GM13976 (cell line): ENCODE measurements around the gene MUC4.

Source experiments
- DNase-seq: peaks from one replicate; pipeline ENCODE4 v3.0.0; 2012; ENCODE audit warnings: low spot score
- CTCF ChIP-seq: IDR thresholded peaks from 2 replicates; pipeline ENCODE4 v1.5.1; 2012; ENCODE audit warnings: borderline replicate concordance, mild to moderate bottlenecking; ENCODE audit not compliant: insufficient read depth; ENCODE audit errors: extremely low read depth, missing control alignments, control extremely low read depth
- in situ Hi-C: fragments of 300-500 bp; cut with MboI; formaldehyde crosslinking; loops from one replicate; pipeline ENCODE4 v1.12.0; 2022; ENCODE audit warnings: low sequenced_read_pairs, mixed read lengths, inconsistent platforms; ENCODE audit not compliant: unreplicated experiment

The MUC4 gene

GRCh38 chr3:195768831-195769303, 42.9 kb downstream of the MUC4 start:
- TF ChIP-seq CTCF, result no peak
- no peak for DNase-seq
- in situ Hi-C loops, result no loop called here

DNA sequence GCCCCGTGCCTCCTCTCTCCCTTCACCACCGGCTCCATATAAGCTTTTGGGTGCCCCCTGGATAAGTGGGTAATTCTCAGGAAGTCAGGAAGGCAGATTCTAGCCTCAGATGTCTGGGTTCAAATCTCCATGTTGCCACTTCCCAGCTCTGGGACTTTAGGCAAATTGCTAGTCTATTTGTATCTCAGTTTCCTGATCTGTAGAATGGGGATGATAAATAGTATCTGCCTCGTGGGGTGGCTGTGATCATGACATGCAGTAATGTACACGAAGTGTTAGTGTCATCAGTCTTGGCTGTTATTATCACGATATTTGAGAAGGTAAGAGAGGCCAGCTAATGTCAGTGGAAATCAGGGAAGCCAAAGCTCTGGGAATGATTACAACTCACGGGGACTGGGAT, 43.3 kb downstream of the MUC4 start:
- DNase-seq, result no peak
- in situ Hi-C loops, result no loop called here
- TF ChIP-seq CTCF, result no peak

DNA sequence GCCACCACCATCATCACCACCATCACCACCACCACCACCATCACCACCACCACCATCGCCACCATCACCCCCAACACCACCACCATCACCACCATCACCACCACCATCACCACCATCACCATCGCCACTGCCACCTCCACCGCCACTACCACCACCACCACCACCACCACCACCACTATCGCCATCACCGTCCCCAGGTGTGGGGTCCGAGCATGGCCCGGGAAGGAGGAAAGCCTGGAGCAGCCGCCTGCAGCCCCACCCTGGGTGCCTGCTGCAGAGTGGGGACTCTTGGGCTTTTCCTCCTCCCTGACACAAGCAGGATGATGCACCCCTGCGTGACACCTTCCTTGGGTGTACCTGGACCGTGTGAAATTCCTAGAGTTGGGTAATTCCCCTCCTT, 43.9 kb downstream of the MUC4 start:
- DNase-seq, result no peak
- in situ Hi-C loops, result no loop called here
- no peak for TF ChIP-seq CTCF

DNA sequence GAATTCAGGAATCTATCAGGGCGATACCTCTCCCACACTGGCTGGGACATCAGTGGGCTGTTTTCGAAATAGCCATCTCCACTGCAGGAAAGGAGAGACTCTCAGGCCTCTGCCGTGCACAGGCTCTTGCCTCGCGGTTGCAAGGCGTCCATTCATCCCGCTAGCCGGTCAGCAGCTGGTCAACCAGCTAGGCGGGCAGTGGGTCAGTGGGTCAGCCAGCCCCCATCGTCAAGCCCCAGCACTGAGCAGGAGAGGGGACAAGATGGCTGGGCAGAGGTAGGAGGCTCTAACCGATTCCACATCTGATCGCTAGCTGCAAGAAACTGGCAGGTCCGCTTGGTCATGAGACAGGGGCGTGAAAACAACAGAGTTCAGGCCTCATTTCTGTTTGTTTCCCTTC, 45.1 kb downstream of the MUC4 start:
- DNase-seq, result no peak
- TF ChIP-seq CTCF, result no peak
- in situ Hi-C loops, result no loop called here

DNA sequence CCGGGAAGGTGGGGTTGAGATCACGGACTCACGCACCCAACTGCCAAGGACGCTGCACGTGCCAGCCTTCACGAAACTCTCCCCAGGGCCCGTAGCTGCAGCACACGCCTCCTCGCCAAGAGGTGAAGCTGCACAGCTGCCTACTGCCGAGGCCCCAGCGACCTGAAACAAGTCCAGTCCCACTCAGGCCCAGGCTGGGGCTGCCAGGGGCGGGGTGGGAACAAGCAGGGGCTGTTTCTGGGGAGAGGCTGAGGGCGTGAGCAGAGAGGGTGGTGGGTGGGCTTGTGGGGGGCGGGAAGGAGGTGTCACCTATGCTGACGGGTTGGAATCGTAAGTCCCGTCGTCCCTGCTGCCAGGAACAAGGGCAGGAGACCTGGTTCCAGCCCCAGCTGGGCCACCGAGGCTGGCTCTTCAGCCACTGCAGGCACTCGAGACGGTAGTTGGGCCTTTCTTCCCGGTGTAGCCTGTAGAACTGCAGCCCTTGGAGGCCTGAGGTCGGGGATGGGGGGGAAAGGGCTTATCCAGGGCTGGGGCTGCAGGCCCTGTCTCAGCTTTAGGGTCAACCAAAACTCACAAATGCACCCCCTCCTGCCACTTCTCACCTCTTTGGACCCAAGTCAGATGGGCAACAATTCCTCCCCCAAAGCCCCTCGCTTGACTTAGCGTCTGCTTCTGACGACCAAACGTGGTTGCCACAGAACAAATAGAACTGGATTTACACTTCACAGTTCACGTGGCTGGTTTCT, 46.6 kb downstream of the MUC4 start:
- no peak for DNase-seq
- TF ChIP-seq CTCF, result no peak
- in situ Hi-C loops, result no loop called here

- in situ Hi-C loops, result no loop called here
- TF ChIP-seq CTCF, result no peak
- DNase-seq, result no peak
Observed at GRCh38 chr3:195763843-195764825, 47.6 kb downstream of the MUC4 start.
